HG02623 (cell line): Measurements from ENCODE around the gene DNAL1.

Experiments used
- ATAC-seq: cut with Tn5 transposase; IDR thresholded peaks from one replicate; pipeline ENCODE4 v1.9.1; 2021; ENCODE audit warnings: moderate library complexity; ENCODE audit not compliant: unreplicated experiment

The DNAL1 gene

GRCh38 chr14:73722581-73722980 lies 77.8 kb downstream of the DNAL1 start:
- ATAC-seq = no peak

GRCh38 chr14:73723406-73723796 lies 78.6 kb downstream of the DNAL1 start:
- ATAC-seq = no peak

- no peak for ATAC-seq
Measured at GRCh38 chr14:73723797-73724661, 79.2 kb downstream of the DNAL1 start.

- no peak for ATAC-seq
Measured at GRCh38 chr14:73724696-73725095, 79.9 kb downstream of the DNAL1 start.

GRCh38 chr14:73725116-73726024 lies 80.6 kb downstream of the DNAL1 start:
- ATAC-seq = no peak

- ATAC-seq = no peak
Measured at GRCh38 chr14:73726025-73726961, 81.5 kb downstream of the DNAL1 start.

- no peak for ATAC-seq
Measured at GRCh38 chr14:73727166-73727565, 82.4 kb downstream of the DNAL1 start.

GRCh38 chr14:73728717-73729330 lies 84.0 kb downstream of the DNAL1 start:
- no peak for ATAC-seq

GRCh38 chr14:73729556-73730265 lies 84.9 kb downstream of the DNAL1 start:
- ATAC-seq = no peak

- no peak for ATAC-seq
Measured at GRCh38 chr14:73731111-73731510, 86.3 kb downstream of the DNAL1 start.

- no peak for ATAC-seq
Measured at GRCh38 chr14:73732006-73732405, 87.2 kb downstream of the DNAL1 start.

- no peak for ATAC-seq
Measured at GRCh38 chr14:73736842-73737241, 92.1 kb downstream of the DNAL1 start.

- no peak for ATAC-seq
Measured at GRCh38 chr14:73738518-73739173, 93.9 kb downstream of the DNAL1 start.

- no peak for ATAC-seq
Measured at GRCh38 chr14:73739174-73739898, 94.5 kb downstream of the DNAL1 start.

- ATAC-seq = no peak
Measured at GRCh38 chr14:73739899-73740617, 95.3 kb downstream of the DNAL1 start.

- ATAC-seq = no peak
Measured at GRCh38 chr14:73740618-73741326, 96.0 kb downstream of the DNAL1 start.

GRCh38 chr14:73741386-73741875 lies 96.6 kb downstream of the DNAL1 start:
- ATAC-seq = no peak
